ENCODE measurements around the gene TUBB.
"Not testable (repeated sequence)": the region's sequence is repeated elsewhere in the genome, so short reads cannot be mapped to it uniquely, and the experiment has no call there.

The TUBB gene

DNA sequence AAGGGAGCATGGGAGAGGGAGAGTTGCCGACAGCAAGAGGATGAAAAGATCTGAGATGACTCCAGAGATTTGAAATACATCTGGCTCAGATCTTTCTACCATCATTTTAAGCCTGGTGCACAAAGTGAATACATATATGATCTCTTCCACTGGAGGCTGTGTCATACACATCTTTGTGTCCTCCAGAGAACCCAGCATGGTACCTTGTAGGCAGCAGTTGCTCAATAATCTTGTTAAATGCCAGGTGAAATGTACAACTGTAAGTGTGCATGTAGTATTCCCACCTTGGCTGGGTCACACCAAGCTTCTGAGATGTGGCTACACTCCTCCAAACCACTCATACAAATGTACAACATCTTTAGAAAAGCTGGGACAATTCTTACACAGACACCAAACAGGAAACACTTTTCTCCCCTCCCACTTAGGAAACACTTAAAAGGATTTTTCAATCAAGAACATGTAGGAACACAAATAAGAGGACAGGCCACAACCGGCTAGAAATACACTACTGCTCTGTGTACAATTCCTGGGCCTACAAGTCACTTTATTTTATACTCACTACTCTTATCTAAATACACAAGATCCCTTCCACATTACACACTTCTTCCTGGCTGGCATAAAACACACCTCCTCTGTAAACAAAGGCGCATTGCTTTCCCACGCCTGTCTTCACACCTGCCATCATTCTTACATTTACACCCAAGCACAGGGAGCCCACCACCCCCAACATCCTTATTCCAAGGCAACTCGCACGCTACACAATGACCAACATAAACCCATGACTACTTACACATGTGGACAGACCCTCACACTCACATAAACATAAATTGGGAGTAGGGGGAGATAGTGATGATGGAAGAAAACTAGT, 28.0 kb downstream of the TUBB start:
- H3K9me3 Mint-ChIP-seq, result no peaks in the 10 kb centered on the region
- DNase-seq (ENCODE audit: low spot score in 2 of 2) (no peak), ATAC-seq (ENCODE audit: low read depth) (no peak)
- H3K4me1 Mint-ChIP-seq, result peaks cover 11% of the 10 kb centered on the region
- no peaks in the 10 kb centered on the region for H3K27me3 Mint-ChIP-seq
- H3K36me3 Mint-ChIP-seq, result no peaks in the 10 kb centered on the region
- no peak overlapping the region for H3K27ac Mint-ChIP-seq
- no peak overlapping the region for H3K4me3 Mint-ChIP-seq

DNA sequence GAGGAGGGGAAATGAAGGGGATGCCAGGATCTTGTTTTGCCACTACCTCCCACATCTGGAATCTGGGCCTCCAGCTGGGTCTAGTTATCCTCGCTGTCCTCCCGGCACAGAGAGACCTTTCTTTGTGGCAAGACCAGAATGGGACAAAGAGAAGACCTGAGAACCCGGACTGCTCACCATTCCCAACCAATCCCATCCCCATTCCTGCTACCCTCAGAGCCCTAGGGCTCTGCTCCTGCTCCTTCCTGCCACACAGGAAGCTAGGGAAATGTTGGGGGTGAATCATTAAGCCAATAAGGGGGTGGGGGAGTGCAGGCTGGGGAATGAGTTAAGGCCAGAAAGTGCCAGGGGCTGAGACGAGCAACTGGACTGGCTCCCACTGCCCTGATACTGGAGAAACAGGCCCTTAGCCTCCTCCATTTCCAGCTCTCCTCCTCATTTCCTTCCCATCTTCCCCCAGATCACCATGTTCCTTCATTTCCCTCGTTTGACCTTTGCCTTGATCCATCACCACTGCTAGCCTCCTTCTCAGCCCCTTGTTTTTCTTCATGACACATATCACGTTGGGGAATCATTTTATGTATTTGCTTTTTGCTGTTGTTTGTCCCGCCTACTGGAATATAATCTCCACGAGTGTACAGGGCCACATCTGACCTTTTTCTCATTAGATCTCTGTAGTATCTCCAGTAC, 28.8 kb downstream of the TUBB start:
- peaks cover 2% of the 10 kb centered on the region for H3K4me1 Mint-ChIP-seq
- no peak overlapping the region for H3K27ac Mint-ChIP-seq
- no peaks in the 10 kb centered on the region for H3K9me3 Mint-ChIP-seq
- no peak for ATAC-seq (ENCODE audit: low read depth)
- no peaks in the 10 kb centered on the region for H3K36me3 Mint-ChIP-seq
- no peak for DNase-seq (ENCODE audit: low spot score in 2 of 2)
- no peaks in the 10 kb centered on the region for H3K27me3 Mint-ChIP-seq
- H3K4me3 Mint-ChIP-seq, result no peak overlapping the region

DNA sequence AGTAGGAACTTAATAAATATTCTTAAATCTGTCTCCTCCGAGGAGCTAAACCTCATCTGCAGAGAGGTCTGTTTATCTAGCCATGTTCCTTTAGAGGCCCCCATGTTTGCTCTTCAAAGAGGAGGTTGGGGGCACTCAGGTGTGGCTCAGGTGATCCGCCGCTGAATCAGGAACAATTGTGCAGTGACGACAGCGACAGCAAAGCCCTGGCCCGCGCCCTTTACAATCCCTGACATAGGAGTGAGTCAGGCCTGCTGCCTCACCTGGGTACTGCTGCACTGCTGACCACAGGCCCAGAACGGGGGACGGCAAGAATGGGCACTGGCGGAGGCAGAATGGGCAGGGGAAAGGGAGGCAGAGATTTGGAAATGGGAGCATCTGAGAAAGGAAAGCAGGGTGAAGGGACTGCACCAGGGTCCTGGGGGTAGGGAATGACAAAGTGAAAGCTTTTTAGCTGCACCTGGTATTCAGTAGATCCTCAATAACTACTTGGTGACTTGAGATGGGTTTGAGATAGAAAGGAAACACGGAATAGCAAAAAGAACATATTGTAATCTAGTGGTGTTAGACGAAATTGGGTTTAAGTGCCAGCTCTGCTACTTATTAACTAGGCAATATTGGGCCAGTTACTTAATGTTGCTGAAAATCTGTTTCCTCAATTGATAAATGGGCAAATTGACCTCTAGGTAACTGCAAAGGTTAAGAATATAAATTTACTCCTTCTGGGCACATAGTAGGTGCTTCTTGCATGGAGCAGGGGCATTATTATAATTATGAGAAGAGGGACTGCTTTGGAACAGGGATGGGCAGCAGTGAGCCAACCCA, 29.6 kb downstream of the TUBB start:
- H3K36me3 Mint-ChIP-seq, result no peaks in the 10 kb centered on the region
- H3K27me3 Mint-ChIP-seq, result no peaks in the 10 kb centered on the region
- no peaks in the 10 kb centered on the region for H3K9me3 Mint-ChIP-seq
- no peak overlapping the region for H3K27ac Mint-ChIP-seq
- H3K4me3 Mint-ChIP-seq, result no peak overlapping the region
- DNase-seq (ENCODE audit: low spot score in 2 of 2) (no peak), ATAC-seq (ENCODE audit: low read depth) (no peak)
- H3K4me1 Mint-ChIP-seq, result no peaks in the 10 kb centered on the region

DNA sequence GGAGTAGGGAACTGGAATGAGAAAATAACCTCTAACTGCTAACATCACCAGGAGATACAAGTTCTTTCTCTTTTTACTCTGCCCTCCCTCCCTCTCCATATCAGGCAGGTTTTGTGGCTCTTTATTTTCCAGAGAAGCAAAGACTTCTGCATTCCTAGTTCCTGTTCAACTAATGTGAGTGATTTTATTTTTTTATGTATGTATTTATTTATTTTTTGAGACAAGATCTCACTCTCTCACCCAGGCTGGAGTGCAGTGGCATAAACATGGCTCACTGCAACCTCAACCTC, 30.2 kb downstream of the TUBB start:
- DNase-seq (ENCODE audit: low spot score in 2 of 2) (no peak), ATAC-seq (ENCODE audit: low read depth) (no peak)
- no peaks in the 10 kb centered on the region for H3K9me3 Mint-ChIP-seq
- no peaks in the 10 kb centered on the region for H3K36me3 Mint-ChIP-seq
- no peaks in the 10 kb centered on the region for H3K27me3 Mint-ChIP-seq
- H3K4me1 Mint-ChIP-seq, result no peaks in the 10 kb centered on the region
- no peak overlapping the region for H3K27ac Mint-ChIP-seq
- no peak overlapping the region for H3K4me3 Mint-ChIP-seq

DNA sequence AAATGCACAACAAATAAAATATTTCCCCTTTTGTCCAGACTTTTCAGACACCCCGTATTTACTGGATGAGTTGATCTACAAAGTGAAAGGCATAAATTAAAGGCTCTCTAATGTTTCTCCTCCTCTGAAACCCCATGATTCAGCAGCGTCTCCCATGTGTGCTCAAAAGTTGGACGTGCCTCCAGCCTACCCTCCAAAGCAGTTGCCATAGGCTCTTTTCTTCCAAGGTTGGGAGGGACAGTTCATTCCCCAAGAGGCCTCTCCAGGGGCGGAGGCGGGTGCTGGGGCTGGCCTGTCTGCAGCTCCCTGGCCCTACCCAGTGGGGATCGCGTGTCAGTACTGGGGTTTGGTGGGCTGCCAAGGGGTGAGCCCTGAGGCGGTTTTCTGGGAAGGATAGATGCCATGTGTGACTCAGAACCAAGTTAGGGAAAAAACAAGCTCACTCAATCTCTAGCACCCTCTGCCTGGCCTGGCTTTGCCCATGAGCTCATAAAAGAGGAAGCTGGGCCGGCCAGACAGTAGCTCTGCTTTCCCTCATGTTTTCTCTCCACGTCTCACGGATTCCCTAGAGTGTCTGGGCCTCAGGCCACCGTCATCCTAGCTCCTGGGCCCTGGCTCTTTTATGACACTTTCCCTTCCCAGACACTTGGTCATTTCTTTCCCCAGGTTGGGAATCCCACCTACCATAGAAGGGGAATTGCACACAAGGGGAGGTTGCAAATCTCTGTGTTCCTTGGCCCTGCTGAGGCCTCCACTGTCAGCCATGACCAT, 32.2 kb downstream of the TUBB start:
- no peak for DNase-seq (ENCODE audit: low spot score in 2 of 2)
- Mint-ChIP-seq H3K27ac (no peak overlapping the region), H3K27me3 (no peaks in the 10 kb centered on the region), H3K9me3 (no peaks in the 10 kb centered on the region), H3K4me3 (no peak overlapping the region), H3K36me3 (no peaks in the 10 kb centered on the region), H3K4me1 (no peaks in the 10 kb centered on the region)
- ATAC-seq (ENCODE audit: low read depth), result no peak

DNA sequence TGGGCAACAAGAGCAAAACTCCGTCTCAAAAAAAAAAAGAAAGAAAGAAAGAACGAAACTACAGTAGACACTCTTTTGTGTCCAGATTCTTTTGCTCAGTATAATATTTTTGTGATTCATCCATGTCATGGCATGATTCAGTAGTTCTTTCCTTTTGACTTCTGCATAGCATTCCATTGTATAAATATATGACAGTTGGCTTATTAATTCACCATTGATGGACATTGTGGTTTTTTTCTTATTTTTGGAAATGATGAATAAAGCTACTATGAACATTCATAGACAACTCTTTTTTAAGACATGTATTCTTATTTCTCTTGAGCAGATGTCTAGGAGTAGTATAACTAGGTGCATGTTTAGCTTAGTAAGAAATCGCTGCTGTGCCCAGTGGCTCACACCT, 34.5 kb downstream of the TUBB start:
- ATAC-seq (ENCODE audit: low read depth) (no peak), DNase-seq (ENCODE audit: low spot score in 2 of 2) (no peak)
- Mint-ChIP-seq H3K27me3 (no peaks in the 10 kb centered on the region), H3K27ac (no peak overlapping the region), H3K4me3 (no peak overlapping the region), H3K36me3 (no peaks in the 10 kb centered on the region), H3K9me3 (no peaks in the 10 kb centered on the region), H3K4me1 (peaks cover 9% of the 10 kb centered on the region)

DNA sequence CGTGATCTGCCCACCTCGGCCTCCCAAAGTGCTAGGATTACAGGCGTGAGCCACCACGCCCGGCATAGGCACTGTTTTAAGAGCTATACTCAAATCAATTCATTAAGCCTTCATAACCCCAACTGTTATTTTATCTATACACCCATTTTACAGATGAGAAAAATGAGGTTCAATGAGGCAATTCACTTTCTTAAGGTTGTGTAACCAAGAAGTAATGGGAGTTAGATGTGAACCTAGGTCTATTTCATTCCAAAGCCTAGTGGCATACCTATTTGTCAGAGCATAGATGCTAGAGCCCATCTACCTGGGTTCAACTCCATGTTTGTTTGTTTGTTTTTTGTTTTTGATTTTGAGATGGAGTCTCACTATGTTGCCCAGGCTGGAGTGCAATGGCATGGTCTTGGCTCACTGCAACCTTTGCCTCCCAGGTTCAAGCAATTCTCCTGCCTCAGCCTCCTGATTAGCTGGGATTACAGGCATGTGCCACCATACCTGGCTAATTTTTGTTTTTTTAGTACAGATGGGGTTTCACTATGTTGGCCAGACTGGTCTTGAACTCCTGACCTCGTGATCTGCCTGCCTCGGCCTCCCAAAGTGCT, 36.4 kb downstream of the TUBB start:
- not testable (repeated sequence) for H3K36me3 Mint-ChIP-seq; H3K27ac Mint-ChIP-seq; H3K9me3 Mint-ChIP-seq; ATAC-seq (ENCODE audit: low read depth); DNase-seq (ENCODE audit: low spot score in 2 of 2); H3K4me3 Mint-ChIP-seq; H3K27me3 Mint-ChIP-seq
- peaks cover 14% of the 10 kb centered on the region for H3K4me1 Mint-ChIP-seq

DNA sequence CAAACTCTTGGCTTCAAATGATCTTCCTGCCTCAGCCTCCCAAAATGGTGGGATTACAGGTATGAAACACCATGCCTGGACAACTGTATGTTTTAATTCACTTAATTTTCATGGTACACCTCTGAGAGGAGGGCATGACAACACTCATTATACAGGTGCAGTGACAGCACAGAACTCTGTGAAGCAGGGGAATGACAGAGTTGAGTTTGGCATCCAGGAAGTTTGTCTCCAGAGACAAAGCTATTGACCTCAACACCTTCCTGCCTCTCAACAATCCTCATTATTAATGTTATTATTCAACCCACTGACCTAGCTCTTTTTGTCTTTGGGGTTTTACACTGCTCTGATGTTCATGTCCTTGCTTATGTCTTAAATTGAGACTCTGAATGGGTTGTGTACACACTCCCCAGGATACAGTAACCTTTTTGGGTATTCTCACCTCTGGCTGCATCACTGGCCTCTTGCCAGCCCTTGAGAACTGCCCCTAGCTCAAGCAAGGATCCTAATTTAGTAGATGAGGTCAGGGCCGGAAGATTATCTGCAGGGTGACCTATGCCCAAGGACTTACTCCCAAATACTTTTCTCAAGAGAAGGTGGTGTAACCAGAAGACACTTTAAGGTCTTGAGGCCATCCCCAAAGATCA, 37.2 kb downstream of the TUBB start:
- Mint-ChIP-seq H3K27me3 (no peaks in the 10 kb centered on the region), H3K36me3 (no peaks in the 10 kb centered on the region), H3K4me3 (no peak overlapping the region), H3K4me1 (peaks cover 14% of the 10 kb centered on the region), H3K9me3 (no peaks in the 10 kb centered on the region), H3K27ac (no peak overlapping the region)
- ATAC-seq (ENCODE audit: low read depth) (no peak), DNase-seq (ENCODE audit: low spot score in 2 of 2) (no peak)

DNA sequence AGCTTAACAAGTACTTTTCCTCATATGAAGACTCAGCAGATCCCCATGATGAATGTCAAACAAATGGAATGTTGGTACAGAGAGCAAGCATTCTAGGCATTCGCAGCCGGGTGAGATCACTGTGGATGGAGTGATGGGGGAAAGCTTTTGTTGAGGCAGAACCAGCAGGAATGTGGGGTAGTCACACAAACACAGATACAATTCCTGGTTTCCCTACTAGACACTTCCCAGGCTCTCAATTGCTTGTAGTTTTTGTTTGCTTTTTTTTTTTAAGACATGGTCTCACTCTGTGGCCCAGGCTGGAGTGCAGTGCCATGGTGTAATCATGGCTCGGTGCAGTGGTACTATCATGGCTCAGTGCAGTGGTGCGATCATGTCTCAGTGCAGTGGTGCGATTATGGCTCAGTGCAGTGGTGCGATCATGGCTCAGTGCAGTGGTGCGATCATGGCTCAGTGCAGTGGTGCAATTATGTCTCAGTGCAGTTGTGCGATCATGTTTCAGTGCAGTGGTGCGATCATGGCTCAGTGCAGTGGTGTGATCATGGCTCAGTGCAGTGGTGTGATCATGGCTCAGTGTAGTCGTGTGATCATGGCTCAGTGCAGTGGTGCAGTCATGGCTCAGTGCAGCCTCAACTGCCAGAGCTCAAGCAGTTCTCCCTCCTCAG, 39.6 kb downstream of the TUBB start:
- no peaks in the 10 kb centered on the region for H3K9me3 Mint-ChIP-seq
- no peak for DNase-seq (ENCODE audit: low spot score in 2 of 2)
- ATAC-seq (ENCODE audit: low read depth), result no peak

DNA sequence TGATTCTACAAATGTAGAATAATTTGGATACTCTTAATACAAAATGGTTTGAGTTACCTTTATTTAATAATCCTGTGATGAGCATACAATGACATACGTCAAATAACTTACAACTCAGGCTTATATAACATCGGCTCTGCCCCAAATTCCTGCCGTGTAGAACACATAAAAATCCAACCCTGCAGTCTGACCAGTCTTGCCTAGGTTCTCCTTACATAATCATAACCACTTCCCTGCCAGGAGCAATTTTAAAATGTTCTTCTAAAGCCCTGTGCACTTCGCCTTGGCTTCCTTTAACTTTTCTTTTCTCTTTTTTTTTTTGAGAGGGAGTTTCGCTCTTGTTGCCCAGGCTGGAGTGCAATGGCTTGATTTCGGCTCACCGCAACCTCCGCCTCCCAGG, 40.4 kb downstream of the TUBB start:
- H3K36me3 Mint-ChIP-seq, result no peaks in the 10 kb centered on the region
- H3K27ac Mint-ChIP-seq, result no peak overlapping the region
- ATAC-seq (ENCODE audit: low read depth), result no peak
- H3K27me3 Mint-ChIP-seq, result peaks cover 10% of the 10 kb centered on the region
- H3K9me3 Mint-ChIP-seq, result no peaks in the 10 kb centered on the region
- H3K4me1 Mint-ChIP-seq, result peaks cover 16% of the 10 kb centered on the region
- H3K4me3 Mint-ChIP-seq, result no peak overlapping the region
- DNase-seq (ENCODE audit: low spot score in 2 of 2), result no peak

More for the DNA sequence above, 39.6 kb downstream of the TUBB start:
- H3K4me1 Mint-ChIP-seq, result peaks cover 16% of the 10 kb centered on the region
- H3K4me3 Mint-ChIP-seq, result no peak overlapping the region
- H3K36me3 Mint-ChIP-seq, result no peaks in the 10 kb centered on the region
- peaks cover 9% of the 10 kb centered on the region for H3K27me3 Mint-ChIP-seq
- no peak overlapping the region for H3K27ac Mint-ChIP-seq

DNA sequence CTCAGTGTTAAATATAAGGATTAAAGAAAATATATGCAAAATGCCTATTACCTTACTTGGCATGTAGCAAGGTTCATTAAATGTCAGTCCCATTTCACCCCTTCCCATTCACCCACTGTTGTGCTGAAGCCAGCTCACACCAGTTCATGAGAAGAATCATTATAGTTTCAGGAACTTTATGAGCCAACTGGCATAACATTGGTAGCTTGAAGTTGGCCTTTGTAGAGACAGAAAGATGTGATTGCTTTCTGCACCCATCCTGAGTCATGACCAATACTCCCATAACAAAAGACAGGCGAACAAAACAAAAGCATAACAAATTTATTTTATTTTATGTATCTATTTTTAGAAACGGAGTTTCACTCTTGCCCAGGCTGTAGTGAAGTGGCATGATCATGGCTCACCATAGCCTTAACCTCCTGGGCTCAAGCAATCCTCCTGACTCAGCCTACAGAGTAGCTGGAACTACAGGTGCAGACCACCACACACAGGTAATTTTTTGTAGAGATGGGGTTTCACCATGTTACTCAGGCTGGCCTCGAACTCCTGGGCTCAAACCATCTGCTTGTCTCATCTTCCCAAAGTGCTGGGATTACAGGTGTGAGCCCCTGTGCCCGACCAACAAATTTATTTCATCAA, 41.8 kb downstream of the TUBB start:
- no peak overlapping the region for H3K27ac Mint-ChIP-seq
- H3K27me3 Mint-ChIP-seq, result peaks cover 10% of the 10 kb centered on the region
- H3K4me3 Mint-ChIP-seq, result no peak overlapping the region
- H3K9me3 Mint-ChIP-seq, result no peaks in the 10 kb centered on the region
- no peak for ATAC-seq (ENCODE audit: low read depth)
- no peaks in the 10 kb centered on the region for H3K36me3 Mint-ChIP-seq
- no peak for DNase-seq (ENCODE audit: low spot score in 2 of 2)
- H3K4me1 Mint-ChIP-seq, result peaks cover 16% of the 10 kb centered on the region

DNA sequence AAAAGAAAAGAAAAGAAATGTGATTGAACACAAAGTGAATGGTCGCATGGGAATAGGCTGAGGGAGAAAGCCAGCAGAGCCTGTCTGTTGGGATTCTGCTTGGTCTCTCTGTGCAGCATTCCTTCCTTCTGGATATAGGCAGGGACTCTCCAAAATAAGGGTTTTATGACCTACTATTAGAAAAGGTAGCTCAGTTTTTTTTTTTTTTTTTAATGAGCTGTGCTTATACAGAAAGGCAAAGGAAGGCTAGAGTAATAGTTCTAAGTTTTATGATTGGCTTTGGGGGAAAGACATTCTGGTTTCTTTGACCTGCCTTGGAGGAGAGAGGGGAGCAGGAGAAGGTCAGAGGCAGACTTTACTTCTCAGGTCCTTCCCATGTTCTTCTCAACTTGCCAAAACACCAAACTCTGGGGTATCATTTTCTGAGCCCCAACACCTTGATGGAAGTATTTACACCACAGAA, 43.0 kb downstream of the TUBB start:
- Mint-ChIP-seq H3K4me3 (no peak overlapping the region), H3K36me3 (no peaks in the 10 kb centered on the region), H3K4me1 (peaks cover 16% of the 10 kb centered on the region), H3K27ac (no peak overlapping the region), H3K27me3 (peaks cover 10% of the 10 kb centered on the region), H3K9me3 (no peaks in the 10 kb centered on the region)
- DNase-seq (ENCODE audit: low spot score in 2 of 2), result no peak
- no peak for ATAC-seq (ENCODE audit: low read depth)

All from memory B cell (primary cell).